ENCODE results near the gene FAM120C.

DNA sequence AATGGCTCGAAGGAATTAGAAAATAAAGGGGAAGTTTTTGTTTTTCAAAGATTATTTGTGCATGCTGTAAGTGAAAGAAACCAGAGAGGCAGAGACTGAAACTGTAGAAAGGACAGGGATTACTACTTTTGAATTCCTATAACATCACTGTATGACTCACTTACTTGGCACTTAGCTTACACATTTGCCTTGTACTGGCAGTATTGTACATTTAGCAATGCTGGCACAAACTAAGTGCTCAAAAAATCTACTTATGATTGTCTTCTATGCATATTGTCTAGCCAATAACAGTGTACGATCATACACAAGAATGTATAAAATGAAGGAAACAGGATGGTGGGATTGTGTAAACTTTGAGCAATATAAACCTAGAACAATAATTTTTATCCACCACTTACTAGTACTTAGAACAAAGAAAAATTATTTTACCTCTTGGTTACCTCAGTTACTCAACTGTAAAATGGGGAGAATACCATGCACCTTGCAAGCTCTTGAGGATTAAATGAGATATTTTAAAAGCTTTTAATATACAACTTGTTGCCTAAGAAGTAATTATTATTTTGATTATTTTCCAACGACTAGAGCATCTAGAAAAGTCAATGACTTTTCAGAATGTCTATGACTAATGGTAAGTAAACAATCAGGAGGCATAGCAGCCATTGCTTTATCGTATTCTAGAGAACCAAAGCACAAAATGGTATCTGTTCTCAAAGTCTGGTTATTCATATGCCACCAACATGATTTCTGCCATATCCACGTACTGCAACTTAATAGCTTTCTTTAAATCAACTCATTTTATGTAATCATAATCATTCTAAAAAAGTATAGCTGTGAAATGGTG is 4.7 kb downstream of the FAM120C start:
- TF ChIP-seq, protein P1, sequence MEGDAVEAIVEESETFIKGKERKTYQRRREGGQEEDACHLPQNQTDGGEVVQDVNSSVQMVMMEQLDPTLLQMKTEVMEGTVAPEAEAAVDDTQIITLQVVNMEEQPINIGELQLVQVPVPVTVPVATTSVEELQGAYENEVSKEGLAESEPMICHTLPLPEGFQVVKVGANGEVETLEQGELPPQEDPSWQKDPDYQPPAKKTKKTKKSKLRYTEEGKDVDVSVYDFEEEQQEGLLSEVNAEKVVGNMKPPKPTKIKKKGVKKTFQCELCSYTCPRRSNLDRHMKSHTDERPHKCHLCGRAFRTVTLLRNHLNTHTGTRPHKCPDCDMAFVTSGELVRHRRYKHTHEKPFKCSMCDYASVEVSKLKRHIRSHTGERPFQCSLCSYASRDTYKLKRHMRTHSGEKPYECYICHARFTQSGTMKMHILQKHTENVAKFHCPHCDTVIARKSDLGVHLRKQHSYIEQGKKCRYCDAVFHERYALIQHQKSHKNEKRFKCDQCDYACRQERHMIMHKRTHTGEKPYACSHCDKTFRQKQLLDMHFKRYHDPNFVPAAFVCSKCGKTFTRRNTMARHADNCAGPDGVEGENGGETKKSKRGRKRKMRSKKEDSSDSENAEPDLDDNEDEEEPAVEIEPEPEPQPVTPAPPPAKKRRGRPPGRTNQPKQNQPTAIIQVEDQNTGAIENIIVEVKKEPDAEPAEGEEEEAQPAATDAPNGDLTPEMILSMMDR (IDR thresholded peaks at IDR 0.05 in 2 of 3, conservative IDR thresholded peaks at IDR 0.05 in 1 of 3; ENCODE audit: control insufficient read depth in 2 of 3, extremely low read depth in 1 of 3, insufficient read depth in 1 of 3, low read depth in 3 of 3, low read length in 3 of 3), result no peak
- TF ChIP-seq HDAC2 (IDR thresholded peaks at IDR 0.05), result no peak
- TF ChIP-seq SRF (IDR thresholded peaks at IDR 0.05; ENCODE audit: low read depth in 2 of 2, low read length in 2 of 2), result no peak
- no peak for TF ChIP-seq ZNF274 (IDR thresholded peaks at IDR 0.05; ENCODE audit: insufficient read depth, insufficient read length)
- TF ChIP-seq JUND (IDR thresholded peaks at IDR 0.05; ENCODE audit: low read depth, low read length), result no peak
- TF ChIP-seq BHLHE40 (IDR thresholded peaks at IDR 0.05; ENCODE audit: borderline replicate concordance in 1 of 2, low read depth in 2 of 2, low read length in 1 of 2), result no peak
- no peak for TF ChIP-seq MEF2A (IDR thresholded peaks at IDR 0.05; ENCODE audit: insufficient read depth, low read depth, low read length)
- TF ChIP-seq, protein P2, sequence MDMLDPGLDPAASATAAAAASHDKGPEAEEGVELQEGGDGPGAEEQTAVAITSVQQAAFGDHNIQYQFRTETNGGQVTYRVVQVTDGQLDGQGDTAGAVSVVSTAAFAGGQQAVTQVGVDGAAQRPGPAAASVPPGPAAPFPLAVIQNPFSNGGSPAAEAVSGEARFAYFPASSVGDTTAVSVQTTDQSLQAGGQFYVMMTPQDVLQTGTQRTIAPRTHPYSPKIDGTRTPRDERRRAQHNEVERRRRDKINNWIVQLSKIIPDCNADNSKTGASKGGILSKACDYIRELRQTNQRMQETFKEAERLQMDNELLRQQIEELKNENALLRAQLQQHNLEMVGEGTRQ (IDR thresholded peaks at IDR 0.05; ENCODE audit: borderline replicate concordance, low read depth, low read length), result no peak
- TF ChIP-seq ZNF622 (IDR thresholded peaks at IDR 0.05), result no peak
- TF ChIP-seq RAD51 (IDR thresholded peaks at IDR 0.05), result no peak
- TF ChIP-seq, protein P3, sequence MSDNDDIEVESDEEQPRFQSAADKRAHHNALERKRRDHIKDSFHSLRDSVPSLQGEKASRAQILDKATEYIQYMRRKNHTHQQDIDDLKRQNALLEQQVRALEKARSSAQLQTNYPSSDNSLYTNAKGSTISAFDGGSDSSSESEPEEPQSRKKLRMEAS (IDR thresholded peaks at IDR 0.05; ENCODE audit: low read depth, low read length), result no peak
- no peak for TF ChIP-seq IKZF1 (conservative IDR thresholded peaks at IDR 0.05)

Data from GM12878 (cell line).